GM19328 (cell line): ENCODE results near the gene PTPRB.

Experiments
- ATAC-seq: cut with Tn5 transposase; IDR thresholded peaks from one replicate; pipeline ENCODE4 v1.9.1; 2021; ENCODE audit warnings: mild to moderate bottlenecking, moderate library complexity; ENCODE audit not compliant: unreplicated experiment

PTPRB gene

DNA sequence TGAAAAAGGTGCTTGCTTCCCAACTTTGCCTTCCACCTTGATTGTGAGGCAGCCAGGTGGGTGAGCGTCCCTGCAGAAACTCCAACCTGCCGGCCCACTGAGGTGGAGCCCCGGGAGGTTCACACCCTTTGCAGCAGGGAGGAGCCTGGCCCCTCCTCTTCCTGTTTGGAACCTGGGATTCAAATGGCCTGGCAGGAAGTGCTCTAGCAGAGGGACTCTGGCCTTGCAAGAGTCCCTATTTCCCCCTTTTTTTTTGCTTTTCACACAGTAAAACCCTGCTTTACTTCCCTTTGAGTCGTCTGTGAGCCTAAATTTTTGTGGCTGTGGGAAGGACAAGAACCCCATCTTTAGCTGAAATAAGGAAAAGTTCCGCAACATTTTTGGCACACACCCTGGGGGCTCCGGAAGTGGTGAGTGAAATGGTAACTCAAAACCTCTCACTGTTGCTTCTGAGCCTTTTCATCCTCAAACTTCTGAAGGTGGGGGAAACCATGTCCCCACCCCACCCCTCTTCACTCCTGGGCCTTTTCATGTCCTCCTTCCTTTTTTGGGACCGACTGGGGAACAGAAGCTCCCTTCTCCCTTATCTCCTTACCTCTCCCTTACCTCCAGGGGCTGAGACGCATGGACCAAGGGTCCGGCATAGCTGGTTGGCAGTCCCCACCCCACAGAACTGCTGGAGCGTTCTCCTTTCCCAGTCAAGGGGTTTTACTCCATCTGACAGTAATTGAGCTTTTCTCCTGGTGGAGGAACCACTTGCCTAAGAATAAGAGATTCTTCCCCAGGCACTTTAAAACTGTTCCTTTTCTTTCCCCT lies 169.1 kb downstream of the PTPRB start:
- peak; percentile 68 for ATAC-seq

DNA sequence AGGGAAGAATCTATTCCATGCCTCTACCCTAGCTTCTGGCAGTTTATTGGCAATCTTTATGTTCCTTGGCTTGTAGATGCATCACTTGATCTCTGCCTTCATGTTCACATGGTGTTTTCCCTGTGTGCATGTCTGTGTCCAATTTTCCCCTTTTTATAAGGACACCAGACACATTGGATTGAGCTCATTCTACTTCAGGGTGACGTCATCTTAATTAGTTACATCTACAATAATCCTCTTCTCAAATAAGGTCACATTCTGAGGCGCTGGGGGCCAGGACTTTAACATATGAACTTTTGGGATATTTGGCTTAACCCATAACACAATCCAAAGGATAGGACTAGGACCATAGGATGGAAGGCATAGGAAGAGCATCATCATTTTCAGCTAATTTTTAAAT lies 169.8 kb downstream of the PTPRB start:
- no peak for ATAC-seq

DNA sequence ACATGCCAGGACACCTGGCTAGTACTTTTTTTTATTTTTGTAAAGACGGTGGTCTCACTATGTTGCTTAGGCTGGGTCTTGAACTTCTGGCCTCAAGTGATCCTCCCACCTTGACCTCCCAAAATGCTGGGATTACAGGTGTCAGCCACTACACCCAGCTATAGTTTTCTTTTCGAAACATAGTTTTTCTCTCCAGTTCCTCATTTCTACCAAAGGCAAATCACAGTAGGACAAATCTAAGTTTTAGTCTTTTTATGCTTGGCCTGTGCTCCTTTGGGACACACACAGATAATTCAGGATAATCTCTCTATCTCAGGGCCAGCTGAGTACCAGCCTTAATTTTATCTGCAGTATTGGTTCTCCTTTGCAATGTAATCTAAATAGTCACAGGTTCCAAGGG lies 170.5 kb downstream of the PTPRB start:
- no peak for ATAC-seq
